GM19438 (cell line): Measurements from ENCODE around the gene MLLT6.
A peak's percentile ranks its signal among the peaks of the same experiment; 100 is the strongest.

Experiments used
- ATAC-seq: cut with Tn5 transposase; IDR thresholded peaks from one replicate; pipeline ENCODE4 v1.9.1; 2021; ENCODE audit warnings: low read depth; ENCODE audit not compliant: unreplicated experiment

Gene MLLT6

DNA sequence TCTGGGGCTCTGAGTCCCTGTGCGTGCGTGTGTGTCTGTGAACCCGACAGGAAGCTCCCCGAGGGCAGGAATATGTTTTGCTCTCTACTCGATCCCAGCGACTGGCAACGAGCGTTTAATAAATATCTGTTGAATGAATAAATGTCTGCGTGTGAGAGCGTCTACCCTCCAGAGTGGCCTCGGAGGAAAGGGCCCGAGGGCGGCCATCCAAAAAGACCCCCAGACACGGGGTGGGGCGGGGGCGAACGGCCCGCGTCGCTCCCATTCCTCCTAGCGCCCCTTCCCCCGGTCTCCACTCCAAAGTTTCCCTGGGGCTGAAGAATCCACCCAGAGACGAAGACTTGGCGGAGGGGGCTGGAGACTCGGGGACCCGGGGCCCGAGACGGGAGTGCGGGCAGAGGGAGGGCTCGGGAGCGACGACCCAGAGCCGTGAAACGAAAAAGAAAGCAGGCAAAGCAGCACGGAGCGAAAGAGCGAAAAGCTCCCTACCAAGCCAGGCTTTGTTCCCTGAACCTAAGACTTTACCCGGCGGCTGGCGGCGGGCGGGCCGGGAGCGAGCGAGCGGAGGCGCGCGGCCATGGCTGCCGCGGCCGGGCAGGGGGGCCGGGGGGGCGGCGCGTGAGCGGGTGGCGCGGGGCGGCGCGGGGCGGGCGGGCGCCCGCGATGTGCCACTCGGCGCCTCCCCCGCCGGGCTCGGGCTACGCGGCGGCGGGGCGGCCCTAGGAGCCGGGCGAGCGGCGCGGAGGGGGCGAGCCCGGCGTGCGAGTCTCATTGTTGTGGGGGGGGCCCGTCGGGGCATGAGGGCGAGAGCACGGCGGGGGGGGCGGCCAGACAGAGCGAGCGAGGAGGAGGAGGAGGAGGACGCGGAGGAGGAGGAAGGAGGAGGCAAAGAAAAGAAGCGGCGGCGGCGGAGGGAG lies at the start of gene MLLT6:
TSS of gene MLLT6 (plus strand) at position 668 of the 917 bp plus-strand sequence. CDS start 360 bp downstream, outside the sequence.
- ATAC-seq = no peak

- no peak for ATAC-seq
Measured at GRCh38 chr17:38656959-38657823, 47.9 kb upstream of the MLLT6 start.

GRCh38 chr17:38657824-38658740 lies 47.0 kb upstream of the MLLT6 start:
- no peak for ATAC-seq

- ATAC-seq = no peak
Measured at GRCh38 chr17:38658741-38659345, 46.2 kb upstream of the MLLT6 start.

DNA sequence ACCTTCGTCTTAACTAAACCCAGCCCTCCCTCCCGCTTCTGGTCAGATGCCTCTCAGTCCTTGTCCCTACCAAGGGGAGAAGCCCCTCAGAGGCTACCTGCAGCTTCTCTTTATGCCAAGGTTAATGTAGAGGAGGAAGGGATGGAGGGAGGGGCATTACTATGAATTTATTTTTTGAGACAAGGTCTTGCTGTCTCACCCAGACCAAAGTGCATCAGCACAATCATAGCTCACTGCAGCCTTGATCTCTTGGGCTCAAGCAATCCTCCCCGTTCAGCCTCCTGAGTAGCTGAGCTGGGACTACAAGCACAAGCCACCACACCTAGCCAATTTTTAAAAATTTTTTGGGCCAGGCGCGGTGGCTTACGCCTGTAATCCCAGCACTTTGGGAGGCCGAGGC lies 45.7 kb upstream of the MLLT6 start:
- ATAC-seq = no peak

- no peak for ATAC-seq
Measured at GRCh38 chr17:38660097-38661025, 44.7 kb upstream of the MLLT6 start.

DNA sequence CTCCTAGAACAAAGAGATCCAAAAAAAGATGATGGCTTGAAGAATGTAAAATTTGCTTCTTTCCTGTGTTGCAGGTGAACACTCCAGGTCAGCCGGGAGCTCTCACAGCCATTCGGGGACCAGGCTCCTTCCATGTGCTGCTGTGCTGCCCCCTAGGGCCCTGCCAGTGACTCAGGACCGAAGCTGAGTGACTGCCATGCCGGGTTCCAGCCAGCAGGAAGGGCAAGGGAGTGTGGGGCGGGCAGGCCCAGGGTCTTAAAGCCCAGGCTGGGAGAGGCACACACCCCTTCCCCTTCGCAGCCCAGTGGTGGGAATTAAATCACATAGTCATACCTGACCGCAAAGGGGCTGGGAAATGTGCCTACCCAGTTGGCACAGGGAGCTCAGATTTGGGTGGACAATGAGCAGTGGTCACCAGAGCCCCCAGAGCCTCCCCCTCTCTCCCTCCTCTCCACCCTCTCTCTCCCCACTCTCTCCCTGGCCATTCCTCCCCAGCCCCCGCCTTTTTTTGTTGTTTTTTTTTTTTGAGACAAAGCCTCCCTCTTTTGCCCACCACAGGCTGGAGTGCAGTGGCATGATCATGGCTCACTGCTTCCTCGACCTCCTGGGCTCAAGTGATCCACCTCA lies 41.8 kb upstream of the MLLT6 start:
- no peak for ATAC-seq

- no peak for ATAC-seq
Measured at GRCh38 chr17:38663964-38664644, 41.0 kb upstream of the MLLT6 start.

DNA sequence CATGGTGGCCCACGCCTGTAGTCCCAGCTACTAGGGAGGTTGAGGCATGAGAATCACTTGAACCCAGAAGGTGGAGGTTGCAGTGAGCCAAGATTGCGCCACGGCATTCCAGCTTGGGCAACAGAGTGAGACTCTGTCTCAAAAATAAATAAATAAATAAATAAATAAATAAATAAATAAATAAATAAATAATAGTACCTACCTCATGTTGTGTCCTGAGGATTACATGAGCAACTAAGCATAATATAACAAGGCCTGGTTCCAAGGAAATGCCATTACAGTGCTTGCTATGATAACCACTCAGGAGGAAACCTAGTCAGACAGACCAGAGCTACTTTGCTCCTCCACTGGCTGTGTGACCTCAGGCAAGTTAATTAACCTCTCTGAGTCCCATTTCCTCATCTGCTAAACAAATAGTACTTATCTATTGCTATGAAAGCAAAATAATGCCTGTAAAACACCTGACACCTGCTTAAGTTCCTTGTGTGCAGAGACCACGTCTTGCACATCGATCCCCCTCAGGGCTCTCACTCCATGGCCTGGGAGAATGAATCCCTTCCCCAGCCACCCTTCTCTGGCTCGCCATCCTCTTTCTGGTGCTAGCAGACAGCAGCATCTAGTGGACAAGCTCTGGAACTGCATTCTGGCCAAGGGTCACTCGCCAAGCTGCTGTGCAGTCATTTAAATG lies 37.8 kb upstream of the MLLT6 start:
- ATAC-seq = no peak

DNA sequence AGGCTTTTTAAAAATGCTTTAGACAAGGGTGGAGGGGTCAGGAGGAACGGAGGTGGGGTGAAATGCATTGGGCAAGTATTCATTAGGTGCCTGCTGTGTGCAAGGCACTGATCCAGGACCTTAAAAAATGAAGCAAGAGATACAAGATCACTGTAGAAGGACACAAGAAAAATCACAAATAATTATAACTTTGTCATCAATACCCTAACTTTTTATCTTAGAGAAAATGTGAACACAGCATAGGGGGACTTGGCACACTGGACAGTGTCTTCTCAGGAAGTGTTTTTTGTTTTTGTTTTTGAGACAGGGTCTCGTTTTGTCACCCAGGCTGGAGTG lies 37.3 kb upstream of the MLLT6 start:
- no peak for ATAC-seq

DNA sequence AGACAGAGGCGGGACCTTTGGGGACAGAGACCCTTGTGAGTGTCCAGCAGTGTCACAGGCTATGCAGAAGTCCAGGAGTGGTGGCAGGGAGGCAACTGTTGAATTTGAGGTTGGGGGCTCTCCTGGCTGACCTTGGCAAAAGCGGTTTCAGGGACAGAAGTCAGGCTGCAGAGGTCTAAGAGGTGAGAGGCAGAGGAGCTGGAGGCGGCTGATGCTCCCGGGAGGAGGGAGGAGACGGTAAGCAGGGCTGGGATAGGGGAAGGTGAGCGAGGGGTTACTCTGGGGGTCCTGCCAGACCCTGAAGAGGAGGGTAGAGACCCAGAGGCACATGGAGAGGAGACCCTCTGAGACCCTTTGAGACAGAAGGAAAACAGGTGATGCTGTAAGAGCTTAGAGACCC lies 35.6 kb upstream of the MLLT6 start:
- ATAC-seq = no peak

DNA sequence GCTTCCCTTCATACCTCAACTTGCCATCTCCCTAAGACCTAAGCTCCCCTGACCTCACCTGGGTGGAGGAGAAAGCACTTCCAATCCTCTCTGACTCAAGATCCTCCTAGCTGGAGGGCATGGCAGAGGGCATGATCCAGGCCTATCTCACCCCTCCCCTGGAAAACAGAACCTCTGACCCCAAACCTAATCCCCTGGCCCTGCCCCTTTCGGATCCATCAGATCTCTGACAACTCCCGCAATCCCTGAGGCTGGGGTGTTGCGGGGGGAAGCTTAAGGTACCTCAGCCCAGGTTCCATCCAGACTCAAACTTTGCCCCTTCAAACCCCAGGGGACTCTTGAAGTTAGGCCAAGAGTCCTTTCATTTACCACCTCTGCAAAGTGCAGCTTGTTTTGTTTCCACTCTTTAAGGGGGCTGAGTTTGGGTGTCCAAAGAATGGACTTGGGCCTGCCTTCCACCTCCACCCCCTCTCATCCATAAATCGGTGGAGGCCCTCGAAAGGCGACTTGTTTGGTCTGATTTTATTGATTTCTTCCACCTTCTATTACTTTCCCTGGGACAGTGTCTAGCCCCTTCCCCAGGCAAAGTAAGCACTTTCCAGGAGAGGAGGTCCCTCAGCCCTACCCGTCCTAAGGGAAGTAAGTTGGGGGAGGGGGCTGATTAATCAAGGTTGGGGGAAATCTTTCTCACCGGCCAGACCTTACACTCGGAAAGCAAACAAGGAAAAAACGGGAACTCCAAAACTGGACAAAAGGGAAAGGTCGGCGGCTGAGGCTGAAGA lies 32.9 kb upstream of the MLLT6 start:
- ATAC-seq = no peak

DNA sequence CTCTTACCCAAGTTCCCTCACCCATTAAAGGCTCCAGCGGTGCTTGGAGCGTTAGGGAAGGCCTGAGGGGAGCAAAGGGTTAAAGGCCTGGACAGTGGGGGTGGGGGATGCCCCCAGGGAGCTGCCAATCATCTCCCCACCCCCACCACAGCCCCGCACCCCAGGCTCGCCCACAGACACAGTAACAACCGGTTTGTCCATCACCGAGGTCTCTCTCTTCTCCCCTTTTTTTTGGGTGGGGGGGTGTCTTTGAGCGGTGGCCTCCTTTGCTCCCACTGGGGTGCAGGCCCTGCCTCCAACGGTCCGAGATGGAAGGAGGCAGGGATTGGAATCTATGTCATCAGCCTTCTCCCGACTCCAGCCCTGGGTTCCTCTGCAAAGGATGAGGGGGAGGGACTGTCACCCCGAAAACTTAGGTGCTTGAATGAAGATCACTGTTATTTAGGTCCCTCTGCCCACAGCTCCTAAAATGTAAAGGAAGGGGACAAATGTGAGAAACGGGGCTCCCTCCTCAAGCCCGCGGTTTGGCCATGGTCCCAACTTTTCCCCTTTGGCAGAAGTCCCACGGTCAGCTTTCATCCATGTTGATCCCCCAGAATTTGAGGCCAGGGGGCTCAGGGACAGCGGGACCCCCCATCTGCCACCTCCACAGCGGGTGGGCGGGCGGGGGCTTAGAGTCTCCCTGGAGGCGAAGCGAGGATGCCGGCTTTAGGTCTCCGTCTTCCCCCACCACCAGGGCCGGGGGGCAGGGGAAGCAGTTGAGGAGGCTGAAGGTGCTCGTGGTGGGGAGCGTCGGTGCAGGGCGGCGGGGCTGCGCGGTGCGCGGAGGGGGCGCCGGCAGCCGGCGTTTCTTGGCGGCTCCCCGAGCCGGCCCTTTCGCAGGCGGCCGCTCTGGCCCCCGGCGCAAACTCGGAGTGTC lies 32.0 kb upstream of the MLLT6 start:
- ATAC-seq = no peak

- ATAC-seq = no peak
Measured at GRCh38 chr17:38673707-38674013, 31.4 kb upstream of the MLLT6 start.

DNA sequence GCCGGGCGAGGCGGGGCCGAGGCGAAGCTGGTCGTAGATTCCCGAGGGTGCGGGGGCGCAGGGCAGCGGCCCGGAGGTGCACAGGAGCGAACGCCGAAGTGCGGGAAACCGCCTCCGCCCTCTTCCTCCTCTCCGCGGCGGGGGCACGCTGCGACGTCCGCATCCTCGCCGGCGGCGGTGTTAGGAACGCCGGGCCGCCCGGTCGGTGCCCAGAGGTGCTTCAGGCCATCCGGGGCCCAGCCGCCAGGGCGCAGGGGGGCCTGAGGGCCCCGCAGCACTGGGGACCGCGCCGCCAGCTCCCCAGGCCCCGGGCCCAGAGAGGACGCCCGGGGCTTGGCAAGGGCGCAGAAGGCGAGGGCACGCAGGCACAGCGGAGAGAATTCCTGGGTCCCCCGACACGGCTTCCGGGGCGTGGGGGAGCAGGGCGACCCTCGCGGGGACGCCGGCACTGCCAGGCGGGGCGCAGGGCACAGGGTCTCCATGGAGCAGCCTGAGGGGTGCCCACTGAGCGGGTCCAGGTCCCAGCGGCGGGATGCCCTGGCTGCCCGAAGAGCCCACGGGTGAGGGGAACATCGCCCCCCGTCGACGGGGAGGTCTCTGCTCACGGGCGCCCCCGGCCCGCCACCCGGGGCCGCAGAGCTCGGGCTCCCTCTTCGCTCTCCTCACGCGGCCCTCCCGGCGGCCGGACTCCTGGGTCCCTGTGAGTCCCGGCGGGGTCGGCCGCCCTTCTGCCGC lies 30.9 kb upstream of the MLLT6 start:
- ATAC-seq = peak; percentile 15
